NCI-H1417 treated with DMSO at 0.1 percent for 48 hours (cell line): ENCODE measurements around the gene ZSWIM4.

Source experiments
- DNase-seq: peaks from one replicate; lab custom pipeline; 2025; lab: John Stamatoyannopoulos, UW

Gene ZSWIM4

DNA sequence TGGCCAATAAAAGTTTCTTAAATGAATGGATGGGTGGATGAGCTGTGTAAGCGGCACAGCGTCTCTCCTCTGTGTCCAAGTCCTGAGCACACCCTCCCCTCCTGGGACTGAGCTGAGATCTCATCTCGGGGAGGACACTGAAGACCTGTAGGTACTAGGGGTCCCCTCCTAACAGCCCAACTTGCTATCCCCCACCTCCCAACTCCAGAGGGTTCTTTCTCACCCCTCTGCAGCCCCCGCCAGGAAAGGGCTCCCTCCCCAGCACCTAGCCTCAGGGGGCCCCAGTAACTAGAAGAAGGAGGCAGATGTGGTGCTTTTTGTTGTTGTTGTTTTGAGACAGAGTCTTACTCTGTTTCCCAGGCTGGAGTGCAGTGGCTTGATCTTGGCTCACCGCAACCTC, 80.6 kb downstream of the ZSWIM4 start:
- DNase-seq: no peak

DNA sequence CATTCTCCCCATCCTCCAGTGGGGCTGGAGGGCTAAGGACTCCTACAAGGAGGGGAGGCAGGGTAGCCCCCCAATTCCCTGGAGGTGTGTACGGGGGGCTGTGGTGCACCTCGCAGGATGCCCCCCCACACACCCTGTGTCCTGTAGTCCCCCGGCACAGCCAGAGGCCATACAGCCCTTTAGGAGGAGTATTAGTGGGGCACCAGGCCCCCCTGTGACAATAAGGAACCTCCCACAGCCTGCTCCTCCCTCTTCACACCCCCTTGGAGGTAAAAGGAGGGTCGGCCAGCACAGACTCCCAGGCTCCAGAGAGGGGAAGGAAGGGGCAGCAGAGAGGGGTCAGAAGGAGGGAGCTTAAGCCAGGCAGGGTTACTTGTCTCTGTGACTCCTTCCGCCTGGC, 81.6 kb downstream of the ZSWIM4 start, which contains the start of gene NANOS3:
NANOS3 (plus strand) TSS at position 301 of the 400 bp plus-strand sequence. CDS start 115 bp downstream, outside the sequence.
- DNase-seq: no peak

DNA sequence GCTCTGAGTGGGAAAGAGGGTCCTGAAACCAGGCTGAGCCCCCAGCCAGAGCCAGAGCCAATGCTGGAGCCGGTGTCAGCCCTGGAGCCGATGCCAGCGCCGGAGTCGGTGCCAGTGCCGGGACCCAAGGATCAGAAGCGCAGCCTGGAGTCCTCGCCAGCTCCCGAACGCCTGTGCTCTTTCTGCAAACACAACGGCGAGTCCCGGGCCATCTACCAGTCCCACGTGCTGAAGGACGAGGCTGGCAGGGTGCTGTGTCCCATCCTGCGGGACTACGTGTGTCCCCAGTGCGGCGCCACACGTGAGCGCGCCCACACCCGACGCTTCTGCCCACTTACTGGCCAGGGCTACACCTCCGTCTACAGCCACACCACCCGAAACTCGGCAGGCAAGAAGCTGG, 82.1 kb downstream of the ZSWIM4 start:
- no peak for DNase-seq

DNA sequence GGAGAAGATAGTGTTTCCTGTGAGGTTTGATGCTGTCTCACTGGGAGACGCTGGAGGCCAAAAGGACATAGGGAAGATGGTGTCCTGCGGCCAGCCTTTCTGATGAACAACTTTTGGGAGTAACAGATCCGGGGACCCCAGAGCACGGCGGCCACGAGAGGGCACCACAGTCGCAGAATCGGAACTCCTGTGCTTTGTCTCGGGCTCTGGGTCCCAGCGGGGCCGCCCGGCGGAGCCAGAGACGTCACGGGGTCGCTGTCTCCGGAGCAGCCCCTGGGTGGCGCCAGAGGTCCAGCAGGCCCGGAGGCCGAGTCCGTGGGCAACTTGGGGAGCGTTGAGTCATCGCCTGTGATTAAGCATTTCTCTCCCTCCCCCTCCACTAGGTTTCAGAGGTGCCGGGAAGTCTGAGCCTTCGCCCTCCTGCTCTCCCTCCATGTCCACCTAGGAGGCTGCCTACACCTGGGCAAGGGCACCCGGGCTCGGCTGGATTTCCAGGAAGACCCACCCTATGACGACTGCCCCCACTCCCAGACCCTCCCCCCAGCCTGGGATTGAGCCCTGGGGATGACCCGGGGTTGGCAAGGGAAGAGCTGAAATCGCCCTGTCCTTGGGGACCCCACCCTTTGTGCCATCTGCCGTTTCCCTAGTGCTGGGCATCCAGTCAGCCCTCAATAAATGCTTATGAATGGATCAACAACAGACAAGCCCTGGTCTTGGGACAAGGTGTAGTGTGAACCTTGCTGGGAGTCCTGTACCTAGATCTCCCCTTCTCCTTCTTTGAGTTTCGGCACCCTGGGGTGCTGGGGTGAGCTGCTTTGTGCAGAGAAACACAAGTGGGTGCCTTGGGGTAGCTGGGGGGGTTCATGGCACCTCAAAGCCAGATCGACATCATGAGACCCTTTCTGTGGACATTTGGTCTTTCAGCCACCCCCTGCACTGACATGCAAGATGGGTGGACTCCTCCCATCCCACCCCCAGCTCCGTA, 85.1 kb downstream of the ZSWIM4 start:
- peak; percentile 72 for DNase-seq

DNA sequence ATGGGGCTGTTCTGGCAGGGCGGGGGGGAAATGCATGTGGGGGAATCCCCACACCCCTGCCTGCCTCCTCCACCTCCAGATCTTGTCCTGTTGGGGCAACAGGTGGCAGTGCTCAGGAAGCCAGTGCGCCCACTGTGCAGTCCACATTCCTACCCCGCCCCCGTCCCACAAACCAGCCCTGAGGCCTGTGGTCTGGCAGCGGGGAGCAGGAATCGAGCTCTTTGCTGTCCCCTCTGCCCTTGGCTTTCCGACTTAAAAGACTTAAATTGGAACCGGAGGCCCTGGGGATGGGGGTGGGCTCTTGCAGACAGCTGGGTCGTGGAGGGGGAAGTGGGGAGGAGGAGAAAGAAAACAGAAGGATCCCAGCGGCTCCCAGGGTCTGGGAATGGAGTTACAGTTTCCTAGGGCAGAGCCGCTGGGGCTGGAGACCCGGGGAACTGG, 86.0 kb downstream of the ZSWIM4 start:
- DNase-seq: no peak
